H1 (cell line): ENCODE results near the gene GID4.

ENCODE experiments used
- HDAC2 ChIP-seq, 2 experiments: fragments of 300-600 bp in 1 of 2; sonication (generic) in 1 of 2; IDR thresholded peaks; 2 replicates each; pipeline ENCODE4 v1.6.1; 2011 to 2012; ENCODE audit warnings: low read depth in 2 of 2, low read length in 2 of 2, mild to moderate bottlenecking in 2 of 2, moderate library complexity in 2 of 2, borderline replicate concordance in 1 of 2, inconsistent platforms in 1 of 2
- POLR2AphosphoS5 ChIP-seq: IDR thresholded peaks from 2 replicates; pipeline ENCODE4 v1.6.1; 2011; ENCODE audit warnings: low read depth, low read length
- SIN3A ChIP-seq, 2 experiments: IDR thresholded peaks in 1 of 2; conservative IDR thresholded peaks in 1 of 2; 2 replicates each; pipeline ENCODE4 v1.6.1; 2011 to 2012; ENCODE audit warnings: low read length in 2 of 2, improper control_type of control experiment in 1 of 2, low read depth in 1 of 2, mild to moderate bottlenecking in 1 of 2
- TAF1 ChIP-seq: IDR thresholded peaks from 2 replicates; pipeline ENCODE4 v1.6.1; 2011; ENCODE audit warnings: mild to moderate bottlenecking, low read depth, low read length

GRCh38 chr17:18070861-18071340 is 31.7 kb downstream of the GID4 start:
- TF ChIP-seq SIN3A (conservative IDR thresholded peaks at IDR 0.05 in 1 of 2, IDR thresholded peaks at IDR 0.05 in 1 of 2; ENCODE audit: low read depth in 1 of 2, low read length in 2 of 2) (no peak), POLR2AphosphoS5 (no peak), HDAC2 (IDR thresholded peaks at IDR 0.05; ENCODE audit: borderline replicate concordance in 1 of 2, low read depth in 2 of 2, low read length in 2 of 2) (no peak), TAF1 (no peak)
